GM19240 (cell line): ENCODE data around the gene DCX.
"Not testable (repeated sequence)": the region's sequence is repeated elsewhere in the genome, so short reads cannot be mapped to it uniquely, and the experiment has no call there.

Experiments used
- DNase-seq: peaks from one replicate; pipeline ENCODE4 v3.0.0; 2011; ENCODE audit warnings: low spot score; ENCODE audit not compliant: insufficient read length

The DCX gene

GRCh38 chrX:111372086-111372485, 39.9 kb downstream of the DCX start:
- no peak for DNase-seq

- DNase-seq, result no peak
Measured at GRCh38 chrX:111365770-111366325, 46.1 kb downstream of the DCX start.

GRCh38 chrX:111363741-111364140, 48.3 kb downstream of the DCX start:
- no peak for DNase-seq

- DNase-seq, result no peak
Measured at GRCh38 chrX:111361751-111362150, 50.2 kb downstream of the DCX start.

GRCh38 chrX:111360839-111361238, 51.2 kb downstream of the DCX start:
- no peak for DNase-seq

- DNase-seq, result no peak
Measured at GRCh38 chrX:111355523-111356115, 56.4 kb downstream of the DCX start.

GRCh38 chrX:111354496-111354895, 57.5 kb downstream of the DCX start:
- no peak for DNase-seq

- no peak for DNase-seq
Measured at GRCh38 chrX:111353793-111354192, 58.2 kb downstream of the DCX start.

GRCh38 chrX:111352424-111352823, 59.6 kb downstream of the DCX start:
- DNase-seq, result no peak

- no peak for DNase-seq
Measured at GRCh38 chrX:111349934-111350333, 62.1 kb downstream of the DCX start.

GRCh38 chrX:111349101-111349500, 62.9 kb downstream of the DCX start:
- no peak for DNase-seq

GRCh38 chrX:111348429-111348828, 63.6 kb downstream of the DCX start:
- DNase-seq, result no peak

GRCh38 chrX:111346150-111346549, 65.8 kb downstream of the DCX start:
- not testable (repeated sequence) for DNase-seq

GRCh38 chrX:111340054-111340453, 71.9 kb downstream of the DCX start:
- DNase-seq, result no peak

- DNase-seq, result no peak
Measured at GRCh38 chrX:111339212-111339611, 72.8 kb downstream of the DCX start.

- no peak for DNase-seq
Measured at GRCh38 chrX:111338095-111338698, 73.8 kb downstream of the DCX start.

GRCh38 chrX:111337067-111337637, 74.8 kb downstream of the DCX start:
- DNase-seq, result no peak

GRCh38 chrX:111336141-111336540, 75.9 kb downstream of the DCX start:
- no peak for DNase-seq

GRCh38 chrX:111329370-111329769, 82.6 kb downstream of the DCX start:
- no peak for DNase-seq

GRCh38 chrX:111328858-111329257, 83.1 kb downstream of the DCX start:
- DNase-seq, result no peak

- DNase-seq, result no peak
Measured at GRCh38 chrX:111322231-111322855, 89.6 kb downstream of the DCX start.

- no peak for DNase-seq
Measured at GRCh38 chrX:111319451-111319850, 92.5 kb downstream of the DCX start.
